ENCODE measurements around the gene SPATA13.

- TF ChIP-seq POLR2A (IDR thresholded peaks at IDR 0.05) (peak in 2 of 4 donors; percentile 29 to 69), CTCF (IDR thresholded peaks at IDR 0.05) (no peak)
Measured at GRCh38 chr13:24160458-24161009, at the start of gene SPATA13.

Data from stomach (tissue), 4 donors.